GM23338 (cell line): ENCODE data around the gene DGKG.

Experiments used
- CTCF ChIP-seq, 2 experiments: fragments of 200-600 bp in 1 of 2; sonication (generic) in 1 of 2; conservative IDR thresholded peaks; 2 replicates each; pipeline versions ENCODE4 v1.5.1 to v1.6.1; 2016 to 2017; ENCODE audit warnings: antibody characterized with exemption in 2 of 2, low read depth in 2 of 2, mild to moderate bottlenecking in 2 of 2, moderate library complexity in 1 of 2
- EZH2phosphoT487 ChIP-seq: fragments of 200-600 bp; sonication (generic); IDR thresholded peaks from one replicate; pipeline ENCODE4 v1.8.1; 2018; ENCODE audit warnings: antibody characterized with exemption; ENCODE audit not compliant: unreplicated experiment
- POLR2AphosphoS5 ChIP-seq: IDR thresholded peaks from 2 replicates; pipeline ENCODE4 v1.6.1; 2016; ENCODE audit warnings: antibody characterized with exemption, low read depth
- REST ChIP-seq: IDR thresholded peaks from one replicate; pipeline ENCODE4 v1.6.1; 2018; ENCODE audit warnings: antibody characterized with exemption; ENCODE audit not compliant: unreplicated experiment

GRCh38 chr3:186237915-186238314, 124.1 kb downstream of the DGKG start:
- TF ChIP-seq CTCF (conservative IDR thresholded peaks at IDR 0.05; ENCODE audit: low read depth in 2 of 2) (no peak), REST (no peak), POLR2AphosphoS5 (no peak), EZH2phosphoT487 (no peak)
